22Rv1 (cell line): ENCODE data around the gene NRIP3.
"Not testable (repeated sequence)": the region's sequence is repeated elsewhere in the genome, so short reads cannot be mapped to it uniquely, and the experiment has no call there.

Source experiments
- ZFX ChIP-seq: fragments of 450-650 bp; IDR thresholded peaks from 2 replicates; pipeline ENCODE4 v1.6.1; 2017; ENCODE audit warnings: antibody characterized with exemption, borderline replicate concordance
- TF ChIP-seq, protein P1 (sequence below): fragments of 450-650 bp; IDR thresholded peaks from 2 replicates; pipeline ENCODE4 v1.5.1; 2017; ENCODE audit warnings: mild to moderate bottlenecking

DNA sequence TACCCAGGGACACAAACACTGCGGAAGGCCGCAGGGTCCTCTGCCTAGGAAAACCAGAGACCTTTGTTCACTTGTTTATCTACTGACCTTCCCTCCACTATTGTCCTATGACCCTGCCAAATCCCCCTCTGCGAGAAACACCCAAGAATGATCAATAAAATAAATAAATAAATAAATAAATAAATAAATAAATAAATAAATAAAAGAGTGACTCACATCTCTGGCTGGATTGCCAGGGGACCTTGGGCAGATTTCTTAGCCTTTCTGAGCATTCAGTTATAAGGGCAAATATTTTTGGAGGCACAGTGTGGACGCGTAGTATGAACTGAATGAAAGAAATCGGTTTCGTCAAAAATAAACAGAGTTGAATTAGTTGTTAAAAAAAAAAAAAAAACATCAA is 24.4 kb downstream of the NRIP3 start:
- TF ChIP-seq, protein P1, sequence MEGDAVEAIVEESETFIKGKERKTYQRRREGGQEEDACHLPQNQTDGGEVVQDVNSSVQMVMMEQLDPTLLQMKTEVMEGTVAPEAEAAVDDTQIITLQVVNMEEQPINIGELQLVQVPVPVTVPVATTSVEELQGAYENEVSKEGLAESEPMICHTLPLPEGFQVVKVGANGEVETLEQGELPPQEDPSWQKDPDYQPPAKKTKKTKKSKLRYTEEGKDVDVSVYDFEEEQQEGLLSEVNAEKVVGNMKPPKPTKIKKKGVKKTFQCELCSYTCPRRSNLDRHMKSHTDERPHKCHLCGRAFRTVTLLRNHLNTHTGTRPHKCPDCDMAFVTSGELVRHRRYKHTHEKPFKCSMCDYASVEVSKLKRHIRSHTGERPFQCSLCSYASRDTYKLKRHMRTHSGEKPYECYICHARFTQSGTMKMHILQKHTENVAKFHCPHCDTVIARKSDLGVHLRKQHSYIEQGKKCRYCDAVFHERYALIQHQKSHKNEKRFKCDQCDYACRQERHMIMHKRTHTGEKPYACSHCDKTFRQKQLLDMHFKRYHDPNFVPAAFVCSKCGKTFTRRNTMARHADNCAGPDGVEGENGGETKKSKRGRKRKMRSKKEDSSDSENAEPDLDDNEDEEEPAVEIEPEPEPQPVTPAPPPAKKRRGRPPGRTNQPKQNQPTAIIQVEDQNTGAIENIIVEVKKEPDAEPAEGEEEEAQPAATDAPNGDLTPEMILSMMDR, result not testable (repeated sequence)
- TF ChIP-seq ZFX, result not testable (repeated sequence)
